Measurements from ENCODE around the gene MN1. TPM values are rescaled to one million over a fixed set of nuclear protein-coding genes. Genes with fewer than 3 reads are reported as not detected.

MN1 gene
- total and polyA plus RNA-seq, 2 of the 4 experiments (the other 2 are of a cell fraction), result 0.36 to 1.3 TPM

- DNase-seq (no peak), ATAC-seq (ENCODE audit: low read depth) (no peak)
- no peak overlapping the region for H4K8ac ChIP-seq (ENCODE audit: low read depth in 2 of 2, low read length in 2 of 2)
- in situ Hi-C loops (cut with MboI; ENCODE audit: low sequenced_read_pairs), result no loop called here
- intact Hi-C loops (cut with micrococcal nuclease), result no loop called here
- TF ChIP-seq RAD21 (IDR thresholded peaks at IDR 0.05; ENCODE audit: low read length) (no peak), RFX5 (IDR thresholded peaks at IDR 0.05; ENCODE audit: low read depth, low read length) (no peak), POLR2A (IDR thresholded peaks at IDR 0.05; ENCODE audit: low read depth, low read length) (no peak), NFE2L2 (IDR thresholded peaks at IDR 0.05; ENCODE audit: low read depth, low read length) (no peak), MXI1 (IDR thresholded peaks at IDR 0.05; ENCODE audit: borderline replicate concordance, low read depth, low read length) (no peak), RCOR1 (IDR thresholded peaks at IDR 0.05; ENCODE audit: insufficient replicate concordance, low read length) (no peak), CEBPB (IDR thresholded peaks at IDR 0.05; ENCODE audit: low read depth, low read length) (no peak), SMC3 (IDR thresholded peaks at IDR 0.05; ENCODE audit: low read depth, low read length) (no peak), BHLHE40 (IDR thresholded peaks at IDR 0.05; ENCODE audit: low read depth, low read length) (no peak), MAFK (IDR thresholded peaks at IDR 0.05; ENCODE audit: low read depth, low read length) (no peak), USF2 (IDR thresholded peaks at IDR 0.05; ENCODE audit: low read depth, low read length) (no peak), MAZ (IDR thresholded peaks at IDR 0.05; ENCODE audit: borderline replicate concordance, low read depth, low read length) (no peak), CHD1 (IDR thresholded peaks at IDR 0.05; ENCODE audit: low read depth, low read length) (no peak), FOS (IDR thresholded peaks at IDR 0.05; ENCODE audit: low read depth, low read length) (no peak)
- TF ChIP-seq, protein P1, sequence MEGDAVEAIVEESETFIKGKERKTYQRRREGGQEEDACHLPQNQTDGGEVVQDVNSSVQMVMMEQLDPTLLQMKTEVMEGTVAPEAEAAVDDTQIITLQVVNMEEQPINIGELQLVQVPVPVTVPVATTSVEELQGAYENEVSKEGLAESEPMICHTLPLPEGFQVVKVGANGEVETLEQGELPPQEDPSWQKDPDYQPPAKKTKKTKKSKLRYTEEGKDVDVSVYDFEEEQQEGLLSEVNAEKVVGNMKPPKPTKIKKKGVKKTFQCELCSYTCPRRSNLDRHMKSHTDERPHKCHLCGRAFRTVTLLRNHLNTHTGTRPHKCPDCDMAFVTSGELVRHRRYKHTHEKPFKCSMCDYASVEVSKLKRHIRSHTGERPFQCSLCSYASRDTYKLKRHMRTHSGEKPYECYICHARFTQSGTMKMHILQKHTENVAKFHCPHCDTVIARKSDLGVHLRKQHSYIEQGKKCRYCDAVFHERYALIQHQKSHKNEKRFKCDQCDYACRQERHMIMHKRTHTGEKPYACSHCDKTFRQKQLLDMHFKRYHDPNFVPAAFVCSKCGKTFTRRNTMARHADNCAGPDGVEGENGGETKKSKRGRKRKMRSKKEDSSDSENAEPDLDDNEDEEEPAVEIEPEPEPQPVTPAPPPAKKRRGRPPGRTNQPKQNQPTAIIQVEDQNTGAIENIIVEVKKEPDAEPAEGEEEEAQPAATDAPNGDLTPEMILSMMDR (conservative IDR thresholded peaks at IDR 0.05; ENCODE audit: low read depth, low read length), result no peak
- TF ChIP-seq, protein P2, sequence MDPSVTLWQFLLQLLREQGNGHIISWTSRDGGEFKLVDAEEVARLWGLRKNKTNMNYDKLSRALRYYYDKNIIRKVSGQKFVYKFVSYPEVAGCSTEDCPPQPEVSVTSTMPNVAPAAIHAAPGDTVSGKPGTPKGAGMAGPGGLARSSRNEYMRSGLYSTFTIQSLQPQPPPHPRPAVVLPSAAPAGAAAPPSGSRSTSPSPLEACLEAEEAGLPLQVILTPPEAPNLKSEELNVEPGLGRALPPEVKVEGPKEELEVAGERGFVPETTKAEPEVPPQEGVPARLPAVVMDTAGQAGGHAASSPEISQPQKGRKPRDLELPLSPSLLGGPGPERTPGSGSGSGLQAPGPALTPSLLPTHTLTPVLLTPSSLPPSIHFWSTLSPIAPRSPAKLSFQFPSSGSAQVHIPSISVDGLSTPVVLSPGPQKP (IDR thresholded peaks at IDR 0.05; ENCODE audit: borderline replicate concordance, low read depth, low read length), result no peak
- WGBS, 2 experiments (ENCODE audit: extremely low coverage in 2 of 2, insufficient read length in 1 of 2), result no CpG with 5 or more reads among the region's 10 CpGs
- H2BK15ac ChIP-seq (ENCODE audit: low read depth, low read length), result no peak overlapping the region
- no peak overlapping the region for H2AFZ ChIP-seq (replicated peaks; ENCODE audit: low read length, poor library complexity)
- H3K9ac ChIP-seq (ENCODE audit: low read depth, low read length), result no peak overlapping the region
- no peaks in the 10 kb centered on the region for H3K79me1 ChIP-seq (ENCODE audit: low read depth in 1 of 2, low read length in 2 of 2)
- peaks cover 15% of the 10 kb centered on the region; the same call in 1 of the 2 replicates for H3K27me3 ChIP-seq (ENCODE audit: control insufficient read depth, insufficient read depth, low read length)
- H2BK120ac ChIP-seq (ENCODE audit: low read depth, low read length), result no peak overlapping the region
- dilution Hi-C loops (cut with HindIII; ENCODE audit: low sequenced_read_pairs, unreplicated experiment), result no loop called here
- H2BK20ac ChIP-seq (ENCODE audit: low read depth, low read length), result no peak overlapping the region
- no peak overlapping the region for H3K4ac ChIP-seq (ENCODE audit: low read depth, low read length)
- no peaks in the 10 kb centered on the region for H3K4me1 ChIP-seq (ENCODE audit: control insufficient read depth, insufficient read depth, low read length)
- peaks cover 12% of the 10 kb centered on the region for H3K9me3 ChIP-seq (ENCODE audit: control insufficient read depth, insufficient read depth, low read length)
- H2AK9ac ChIP-seq (replicated peaks; ENCODE audit: low read depth, low read length, poor library complexity), result no peak overlapping the region
- no peaks in the 10 kb centered on the region for H4K20me1 ChIP-seq (ENCODE audit: insufficient read depth, low read length)
- no peak overlapping the region for H3K18ac ChIP-seq (ENCODE audit: low read depth, low read length)
- H2AK5ac ChIP-seq (ENCODE audit: low read depth, low read length), result no peak overlapping the region
- no peaks in the 10 kb centered on the region for H3K9me1 ChIP-seq (ENCODE audit: insufficient read depth, low read length)
- H4K91ac ChIP-seq (ENCODE audit: insufficient read depth, low read depth, low read length), result no peak overlapping the region
- no peak overlapping the region for H4K5ac ChIP-seq (ENCODE audit: low read depth, low read length)
- H3K27ac ChIP-seq (ENCODE audit: insufficient read depth, low read length), result no peak overlapping the region
- no peak overlapping the region for H3K4me2 ChIP-seq (ENCODE audit: low read depth, low read length)
- ChIA-PET POLR2A (ENCODE audit: unreplicated experiment) (no interaction called here), CTCF (no interaction called here)
- no peak overlapping the region for H2BK5ac ChIP-seq (ENCODE audit: low read depth, low read length, poor library complexity, severe bottlenecking)
- no peaks in the 10 kb centered on the region for H3K36me3 ChIP-seq (ENCODE audit: control insufficient read depth, insufficient read depth, low read length)
- H3K56ac ChIP-seq (ENCODE audit: extremely low read depth, insufficient read depth, low read length), result no peak overlapping the region
- no TSS peak for BruUV-seq (replicated peaks)
- H3K4me3 ChIP-seq (ENCODE audit: insufficient read depth, low read depth, low read length), result no peak overlapping the region
- H3K23ac ChIP-seq (ENCODE audit: low read depth, low read length), result no peak overlapping the region
- no peak overlapping the region for H3K14ac ChIP-seq (replicated peaks; ENCODE audit: low read depth, low read length)
These were observed 102.1 kb downstream of the MN1 start for GRCh38 chr22:27699383-27700019.
